ENCODE measurements around the gene UBE4A.
A peak's percentile ranks its signal among the peaks of the same experiment; 100 is the strongest.
"Not testable (repeated sequence)": the region's sequence is repeated elsewhere in the genome, so short reads cannot be mapped to it uniquely, and the experiment has no call there.

The UBE4A gene

GRCh38 chr11:118401880-118402590 is 42.6 kb downstream of the UBE4A start:
- peak; percentile 67 for DNase-seq

- DNase-seq = not testable (repeated sequence)
Measured at GRCh38 chr11:118402594-118402993, 43.2 kb downstream of the UBE4A start.

GRCh38 chr11:118406599-118407166 is 47.3 kb downstream of the UBE4A start:
- no peak for DNase-seq

- DNase-seq = no peak
Measured at GRCh38 chr11:118410055-118410745, 50.8 kb downstream of the UBE4A start.

- DNase-seq = no peak
Measured at GRCh38 chr11:118411530-118411929, 52.1 kb downstream of the UBE4A start.

GRCh38 chr11:118412921-118413320 is 53.5 kb downstream of the UBE4A start:
- no peak for DNase-seq

- DNase-seq = peak; percentile 93
Measured at GRCh38 chr11:118415062-118415738, 55.8 kb downstream of the UBE4A start.

GRCh38 chr11:118415739-118416068 is 56.3 kb downstream of the UBE4A start:
- peak; percentile 98 for DNase-seq

GRCh38 chr11:118416900-118417299 is 57.5 kb downstream of the UBE4A start:
- DNase-seq = not testable (repeated sequence)

GRCh38 chr11:118417801-118418200 is 58.4 kb downstream of the UBE4A start:
- no peak for DNase-seq

- no peak for DNase-seq
Measured at GRCh38 chr11:118418766-118419165, 59.4 kb downstream of the UBE4A start.

GRCh38 chr11:118427707-118428106 is 68.3 kb downstream of the UBE4A start:
- no peak for DNase-seq

GRCh38 chr11:118430956-118431355 is 71.6 kb downstream of the UBE4A start:
- peak; percentile 30 for DNase-seq

GRCh38 chr11:118434123-118434552 is 74.7 kb downstream of the UBE4A start:
- no peak for DNase-seq

- DNase-seq = peak; percentile 84
Measured at GRCh38 chr11:118434553-118435289, 75.3 kb downstream of the UBE4A start.

- DNase-seq = peak; percentile 95
Measured at GRCh38 chr11:118435290-118435892, 76.0 kb downstream of the UBE4A start.

- DNase-seq = peak; percentile 99
Measured at GRCh38 chr11:118435893-118436624, 76.7 kb downstream of the UBE4A start, which contains the start of gene KMT2A. Gene KMT2A (plus strand): TSS chr11:118436492. CDS start chr11:118436513, 21 bp downstream.

GRCh38 chr11:118436639-118437207 is 77.3 kb downstream of the UBE4A start:
- DNase-seq = peak; percentile 65

- peak; percentile 84 for DNase-seq
Measured at GRCh38 chr11:118437208-118438125, 78.1 kb downstream of the UBE4A start.
